OCI-LY1 (cell line): Measurements from ENCODE around the gene YWHAH.
A peak's percentile ranks its signal among the peaks of the same experiment; 100 is the strongest.

Experiments
- H2AFZ ChIP-seq: fragments of 200-600 bp; sonication (generic), shearing (Covaris generic); 2 replicates; pipeline ENCODE4 v1.6.0; 2014; ENCODE audit warnings: antibody characterized with exemption, mild to moderate bottlenecking, low read length
- H3F3A ChIP-seq: fragments of 200-600 bp; sonication (generic), shearing (Covaris generic); 2 replicates; pipeline ENCODE4 v1.6.0; 2014; ENCODE audit warnings: mild to moderate bottlenecking, antibody characterized with exemption, low read length, moderate library complexity; ENCODE audit not compliant: insufficient read depth
- H3K27ac ChIP-seq: fragments of 200-600 bp; sonication (generic); 2 replicates; pipeline ENCODE4 v1.5.1; 2014; ENCODE audit warnings: low read length, mixed run types, mild to moderate bottlenecking, low read depth; ENCODE audit not compliant: poor library complexity, severe bottlenecking
- H3K27me3 ChIP-seq: fragments of 200-600 bp; sonication (generic); 2 replicates; pipeline ENCODE4 v1.6.0; 2014; ENCODE audit warnings: antibody characterized with exemption, mild to moderate bottlenecking, low read length, moderate library complexity; ENCODE audit not compliant: insufficient read depth
- H3K36me3 ChIP-seq: fragments of 200-600 bp; sonication (generic); 2 replicates; pipeline ENCODE4 v1.6.1; 2014; ENCODE audit warnings: mild to moderate bottlenecking, antibody characterized with exemption, low read length, moderate library complexity, mixed read lengths; ENCODE audit not compliant: insufficient read depth
- H3K4me1 ChIP-seq: fragments of 200-600 bp; sonication (generic); 2 replicates; pipeline ENCODE4 v1.5.1; 2014; ENCODE audit warnings: mild to moderate bottlenecking, low read length, moderate library complexity; ENCODE audit not compliant: insufficient read depth, severe bottlenecking
- H3K4me2 ChIP-seq: fragments of 200-600 bp; sonication (generic), shearing (Covaris generic); 2 replicates; pipeline ENCODE4 v1.6.1; 2014; ENCODE audit warnings: low read length
- H3K4me3 ChIP-seq: fragments of 200-600 bp; sonication (generic); 2 replicates; pipeline ENCODE4 v1.5.1; 2014; ENCODE audit warnings: low read length, low read depth, mild to moderate bottlenecking, mixed read lengths; ENCODE audit not compliant: poor library complexity, severe bottlenecking
- H3K79me2 ChIP-seq: fragments of 200-600 bp; shearing (Covaris generic); 2 replicates; pipeline ENCODE4 v1.6.1; 2016; ENCODE audit warnings: mixed run types, low read length, mixed read lengths; ENCODE audit not compliant: insufficient read depth
- H3K9ac ChIP-seq: fragments of 200-600 bp; sonication (generic), shearing (Covaris generic); 2 replicates; pipeline ENCODE4 v1.6.1; 2014; ENCODE audit warnings: mild to moderate bottlenecking, low read length, mixed read lengths
- H3K9me2 ChIP-seq: fragments of 200-600 bp; sonication (generic), shearing (Covaris generic); 2 replicates; pipeline ENCODE4 v1.6.1; 2014; ENCODE audit warnings: low read depth, mild to moderate bottlenecking, low read length, mixed read lengths
- H3K9me3 ChIP-seq: fragments of 200-600 bp; shearing (Covaris generic); 2 replicates; pipeline ENCODE4 v1.6.1; 2014; ENCODE audit warnings: low read length, mixed read lengths
- H4K20me1 ChIP-seq: fragments of 200-600 bp; sonication (generic), shearing (Covaris generic); 2 replicates; pipeline ENCODE4 v1.6.0; 2016; ENCODE audit warnings: mild to moderate bottlenecking, low read length; ENCODE audit not compliant: insufficient read depth
- CTCF ChIP-seq: fragments of 200-600 bp; sonication (generic), shearing (Covaris generic); IDR thresholded peaks from 2 replicates; pipeline ENCODE4 v1.5.1; 2017; ENCODE audit warnings: mild to moderate bottlenecking, antibody characterized with exemption, low read length, moderate library complexity, mixed read lengths
- EZH2 ChIP-seq: fragments of 200-600 bp; sonication (generic), shearing (Covaris generic); IDR thresholded peaks from 2 replicates; pipeline ENCODE4 v1.8.0; 2017; ENCODE audit warnings: borderline replicate concordance, mixed run types, mild to moderate bottlenecking, antibody characterized with exemption, low read length, moderate library complexity, mixed read lengths

The YWHAH gene

GRCh38 chr22:31962387-31963125, 18.2 kb downstream of the YWHAH start:
- Histone ChIP-seq H3K9me3 (no peaks in the 10 kb centered on the region), H2AFZ (no peak overlapping the region), H3K9me2 (no peaks in the 10 kb centered on the region), H3K4me3 (no peak overlapping the region), H3K27me3 (no peaks in the 10 kb centered on the region), H3F3A (no peaks in the 10 kb centered on the region), H3K79me2 (no peaks in the 10 kb centered on the region), H4K20me1 (no peaks in the 10 kb centered on the region), H3K27ac (no peak overlapping the region), H3K4me1 (no peaks in the 10 kb centered on the region), H3K4me2 (no peak overlapping the region), H3K9ac (no peak overlapping the region), H3K36me3 (peaks cover 9% of the 10 kb centered on the region)
- TF ChIP-seq CTCF, result no peak
- no peak for TF ChIP-seq EZH2

GRCh38 chr22:31968022-31968421, 23.7 kb downstream of the YWHAH start:
- H3K9me3 ChIP-seq, result no peaks in the 10 kb centered on the region
- no peak overlapping the region for H3K27ac ChIP-seq
- H3K4me3 ChIP-seq, result no peak overlapping the region
- H3K9ac ChIP-seq, result no peak overlapping the region
- H3K4me1 ChIP-seq, result peaks cover 18% of the 10 kb centered on the region
- no peaks in the 10 kb centered on the region for H3F3A ChIP-seq
- H2AFZ ChIP-seq, result no peak overlapping the region
- 0 out of 2 replicates have a peak, but pooled peaks cover 3% of the 10 kb centered on the region for H3K27me3 ChIP-seq
- TF ChIP-seq EZH2 (no peak), CTCF (no peak)
- no peak overlapping the region for H3K4me2 ChIP-seq
- no peaks in the 10 kb centered on the region for H3K79me2 ChIP-seq
- no peaks in the 10 kb centered on the region for H3K9me2 ChIP-seq
- H3K36me3 ChIP-seq, result no peaks in the 10 kb centered on the region
- no peaks in the 10 kb centered on the region for H4K20me1 ChIP-seq

- peaks cover 5% of the 10 kb centered on the region; the same call in 1 of the 2 replicates for H3K27me3 ChIP-seq
- no peaks in the 10 kb centered on the region for H4K20me1 ChIP-seq
- H3K4me1 ChIP-seq, result peaks cover 18% of the 10 kb centered on the region
- H3K9me3 ChIP-seq, result no peaks in the 10 kb centered on the region
- TF ChIP-seq EZH2 (no peak), CTCF (peak; percentile 78)
- no peak overlapping the region; the same call in 1 of the 2 replicates for H3K9ac ChIP-seq
- H3K36me3 ChIP-seq, result no peaks in the 10 kb centered on the region
- no peak overlapping the region for H2AFZ ChIP-seq
- H3F3A ChIP-seq, result no peaks in the 10 kb centered on the region
- H3K4me3 ChIP-seq, result peak overlapping the region; percentile 60
- H3K9me2 ChIP-seq, result no peaks in the 10 kb centered on the region
- no peak overlapping the region for H3K27ac ChIP-seq
- H3K4me2 ChIP-seq, result peak overlapping the region; percentile 82
- no peaks in the 10 kb centered on the region for H3K79me2 ChIP-seq
Measured at GRCh38 chr22:31969789-31970489, 25.6 kb downstream of the YWHAH start.
